Gastroesophageal sphincter (tissue), 4 donors: ENCODE data around the gene GPR156. TPM values are rescaled to one million over a fixed set of nuclear protein-coding genes. Genes with fewer than 3 reads are reported as not detected.

Experiments used
- ATAC-seq: fragments of 150-250 bp; one replicate; pipeline ENCODE4 v1.9.1; 2016; ENCODE audit warnings: mild to moderate bottlenecking, moderate library complexity
- H3K27ac ChIP-seq, 4 donors: fragments of 200-600 bp; sonication (generic) in 3 of 4; 1 replicate in 3 of 4; 2 replicates in 1 of 4; pipeline ENCODE4 v1.5.1; 2016 to 2019
- H3K27me3 ChIP-seq: fragments of 200-600 bp; sonication (generic); one replicate; pipeline ENCODE4 v1.5.1; 2019
- H3K36me3 ChIP-seq, 2 donors: fragments of 200-600 bp; sonication (generic); one replicate each; pipeline ENCODE4 v1.5.1; 2019; ENCODE audit warnings: control low read depth in 1 of 2
- H3K4me1 ChIP-seq, 3 donors: fragments of 200-600 bp; sonication (generic); 1 replicate in 2 of 3; 2 replicates in 1 of 3; pipeline ENCODE4 v1.5.1; 2016 to 2019; ENCODE audit warnings: control low read depth in 2 of 3
- H3K4me3 ChIP-seq, 2 donors: fragments of 200-600 bp; sonication (generic); one replicate each; pipeline ENCODE4 v1.5.1; 2019; ENCODE audit warnings: mild to moderate bottlenecking in 1 of 2, moderate library complexity in 1 of 2
- H3K9me3 ChIP-seq, 3 donors: fragments of 200-600 bp; sonication (generic); one replicate each; pipeline ENCODE4 v1.5.1; 2017 to 2019; ENCODE audit warnings: control low read depth in 2 of 3
- CTCF ChIP-seq, 4 experiments: fragments of 200-600 bp in 2 of 4; fragments of 450-650 bp in 2 of 4; sonication (generic) in 1 of 4; IDR thresholded peaks; one replicate each; pipeline ENCODE4 v1.5.1; 2017 to 2019; ENCODE audit warnings: antibody characterized with exemption in 4 of 4, mild to moderate bottlenecking in 2 of 4, moderate library complexity in 2 of 4
- EP300 ChIP-seq: sonication (generic); formaldehyde crosslinking; IDR thresholded peaks from one replicate; pipeline ENCODE4 v1.6.1; 2017; ENCODE audit warnings: antibody characterized with exemption, mild to moderate bottlenecking
- POLR2A ChIP-seq, 2 donors: fragments of 450-650 bp; IDR thresholded peaks; one replicate each; pipeline ENCODE4 v1.6.1; 2017; ENCODE audit warnings: antibody characterized with exemption in 2 of 2, mild to moderate bottlenecking in 2 of 2, moderate library complexity in 1 of 2
- POLR2AphosphoS5 ChIP-seq: sonication (generic); formaldehyde crosslinking; IDR thresholded peaks from one replicate; pipeline ENCODE4 v1.6.1; 2017; ENCODE audit warnings: antibody characterized with exemption
- WGBS, 2 donors: methylation state at CpG; one replicate each; pipeline ENCODE4 v1.1.5; 2018; ENCODE audit warnings: low coverage in 1 of 2; 5-methylcytosine and 5-hydroxymethylcytosine counted together
- total RNA-seq, 4 donors: library from RNA; depleted of rRNA; stranded (reverse); fragments of >200 nt; gene quantifications; one replicate each; pipeline ENCODE4 v1.1.0, GENCODE V29; 2016

The GPR156 gene
- total RNA-seq, 4 donors from 2014 or later, result 0.16 to 0.73 (median 0.29) TPM

GRCh38 chr3:120263792-120264191, 21.2 kb downstream of the GPR156 start:
- H3K4me3 ChIP-seq, result no peak overlapping the region
- 57 to 61% methylated on average over 4 to 5 of the region's 5 CpGs for WGBS, 2 donors
- no peaks in the 10 kb centered on the region for H3K4me1 ChIP-seq
- H3K36me3 ChIP-seq, result no peaks in the 10 kb centered on the region
- H3K9me3 ChIP-seq, result peaks cover 0 to under 1% (median 0%) of the 10 kb centered on the region in 3 donors
- no peak overlapping the region for H3K27ac ChIP-seq
- ATAC-seq, result no peak
- no peaks in the 10 kb centered on the region for H3K27me3 ChIP-seq
- TF ChIP-seq POLR2AphosphoS5 (no peak), EP300 (no peak), POLR2A (IDR thresholded peaks at IDR 0.05) (no peak), CTCF (IDR thresholded peaks at IDR 0.05) (no peak)

- no peaks in the 10 kb centered on the region for H3K4me1 ChIP-seq
- ATAC-seq, result no peak
- no peaks in the 10 kb centered on the region for H3K36me3 ChIP-seq
- peaks cover 0 to 22% (median 0%) of the 10 kb centered on the region in 3 donors for H3K9me3 ChIP-seq
- TF ChIP-seq POLR2A (IDR thresholded peaks at IDR 0.05) (no peak), POLR2AphosphoS5 (no peak), CTCF (IDR thresholded peaks at IDR 0.05) (no peak)
- H3K27me3 ChIP-seq, result no peaks in the 10 kb centered on the region
- H3K27ac ChIP-seq, result no peak overlapping the region
- 80 to 94% methylated on average over 1 of the region's 1 CpG for WGBS, 2 donors
- no peak overlapping the region for H3K4me3 ChIP-seq
Measured at GRCh38 chr3:120258009-120258408, 27.0 kb downstream of the GPR156 start.

GRCh38 chr3:120245386-120245785, 39.6 kb downstream of the GPR156 start:
- ATAC-seq, result no peak
- Histone ChIP-seq H3K4me1 (no peaks in the 10 kb centered on the region), H3K4me3 (no peak overlapping the region), H3K9me3 (no peaks in the 10 kb centered on the region), H3K27ac (no peak overlapping the region), H3K36me3 (peaks cover 0 to 7% of the 10 kb centered on the region in 2 donors), H3K27me3 (no peaks in the 10 kb centered on the region)
- TF ChIP-seq CTCF (IDR thresholded peaks at IDR 0.05) (no peak), POLR2AphosphoS5 (no peak), EP300 (no peak), POLR2A (IDR thresholded peaks at IDR 0.05) (no peak)

- TF ChIP-seq POLR2AphosphoS5 (no peak), EP300 (no peak), CTCF (IDR thresholded peaks at IDR 0.05) (no peak), POLR2A (IDR thresholded peaks at IDR 0.05) (no peak)
- Histone ChIP-seq H3K9me3 (no peaks in the 10 kb centered on the region), H3K36me3 (peaks cover 0 to 7% of the 10 kb centered on the region in 2 donors), H3K4me1 (no peaks in the 10 kb centered on the region), H3K27ac (no peak overlapping the region), H3K27me3 (no peaks in the 10 kb centered on the region), H3K4me3 (no peak overlapping the region)
- no peak for ATAC-seq
- WGBS, 2 donors, result 76% methylated on average over 3 of the region's 3 CpGs; no CpG with 5 or more reads in 1 of the 2 donors
Measured at GRCh38 chr3:120244834-120245225, 40.2 kb downstream of the GPR156 start.

GRCh38 chr3:120239644-120240043, 45.4 kb downstream of the GPR156 start:
- H3K4me1 ChIP-seq, result no peaks in the 10 kb centered on the region
- no peak for TF ChIP-seq EP300
- no peak for TF ChIP-seq POLR2A (IDR thresholded peaks at IDR 0.05)
- peaks cover 0 to 7% of the 10 kb centered on the region in 2 donors for H3K36me3 ChIP-seq
- H3K4me3 ChIP-seq, result no peak overlapping the region
- H3K9me3 ChIP-seq, result no peaks in the 10 kb centered on the region
- H3K27me3 ChIP-seq, result no peaks in the 10 kb centered on the region
- H3K27ac ChIP-seq, result no peak overlapping the region
- WGBS, 2 donors, result 96 to 100% methylated on average over 2 of the region's 2 CpGs
- ATAC-seq, result no peak
